ENCODE data around the gene SBNO2.
"Not testable (repeated sequence)": the region's sequence is repeated elsewhere in the genome, so short reads cannot be mapped to it uniquely, and the experiment has no call there.

The SBNO2 gene

DNA sequence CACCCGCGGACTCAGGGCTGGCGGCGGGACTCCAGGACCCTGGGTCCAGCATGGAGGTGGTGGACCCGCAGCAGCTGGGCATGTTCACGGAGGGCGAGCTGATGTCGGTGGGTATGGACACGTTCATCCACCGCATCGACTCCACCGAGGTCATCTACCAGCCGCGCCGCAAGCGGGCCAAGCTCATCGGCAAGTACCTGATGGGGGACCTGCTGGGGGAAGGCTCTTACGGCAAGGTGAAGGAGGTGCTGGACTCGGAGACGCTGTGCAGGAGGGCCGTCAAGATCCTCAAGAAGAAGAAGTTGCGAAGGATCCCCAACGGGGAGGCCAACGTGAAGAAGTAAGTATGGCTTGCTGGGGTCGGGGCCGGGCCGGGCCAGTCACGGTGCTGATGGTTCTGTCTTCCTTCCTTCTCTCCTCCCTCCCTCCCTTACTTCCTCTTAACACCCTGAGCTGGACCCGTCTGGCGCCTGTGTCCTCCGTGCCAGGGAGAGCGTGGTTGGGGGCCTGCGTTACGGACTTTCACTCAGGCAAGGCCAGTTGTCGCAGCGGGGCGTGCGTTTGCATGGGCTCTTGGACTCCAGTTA lies 32.9 kb upstream of the SBNO2 start:
- Histone ChIP-seq H4K20me1 (ENCODE audit: insufficient read depth, low read length, poor library complexity, severe bottlenecking) (peaks cover 50% of the 10 kb centered on the region), H3K27me3 (ENCODE audit: insufficient read depth, low read length, poor library complexity, severe bottlenecking) (no peaks in the 10 kb centered on the region), H3K36me3 (ENCODE audit: insufficient read depth, low read length) (no peaks in the 10 kb centered on the region; the same call in 1 of the 2 replicates), H3K9me3 (ENCODE audit: insufficient read depth, low read depth, low read length) (no peaks in the 10 kb centered on the region), H3F3A (ENCODE audit: low read depth) (peaks cover 6% of the 10 kb centered on the region; the same call in 1 of the 2 replicates), H2AFZ (ENCODE audit: low read length) (no peak overlapping the region), H3K4me3 (ENCODE audit: low read length, poor library complexity, severe bottlenecking) (peak overlapping the region; percentile 94), H3K9me2 (replicated peaks; ENCODE audit: low read depth, low read length) (no peaks in the 10 kb centered on the region), H3K4me1 (ENCODE audit: insufficient read depth, low read length, poor library complexity, severe bottlenecking) (peaks cover 38% of the 10 kb centered on the region), H3K9ac (ENCODE audit: low read depth, low read length, poor library complexity, severe bottlenecking) (peak overlapping the region; percentile 93), H3K79me2 (ENCODE audit: insufficient read depth, low read length) (peaks cover 60% of the 10 kb centered on the region), H3K4me2 (ENCODE audit: low read depth, low read length, poor library complexity, severe bottlenecking) (peak overlapping the region; percentile 93)
- no peak for TF ChIP-seq EZH2phosphoT487 (IDR thresholded peaks at IDR 0.05; ENCODE audit: borderline replicate concordance)
- TF ChIP-seq, protein P1, sequence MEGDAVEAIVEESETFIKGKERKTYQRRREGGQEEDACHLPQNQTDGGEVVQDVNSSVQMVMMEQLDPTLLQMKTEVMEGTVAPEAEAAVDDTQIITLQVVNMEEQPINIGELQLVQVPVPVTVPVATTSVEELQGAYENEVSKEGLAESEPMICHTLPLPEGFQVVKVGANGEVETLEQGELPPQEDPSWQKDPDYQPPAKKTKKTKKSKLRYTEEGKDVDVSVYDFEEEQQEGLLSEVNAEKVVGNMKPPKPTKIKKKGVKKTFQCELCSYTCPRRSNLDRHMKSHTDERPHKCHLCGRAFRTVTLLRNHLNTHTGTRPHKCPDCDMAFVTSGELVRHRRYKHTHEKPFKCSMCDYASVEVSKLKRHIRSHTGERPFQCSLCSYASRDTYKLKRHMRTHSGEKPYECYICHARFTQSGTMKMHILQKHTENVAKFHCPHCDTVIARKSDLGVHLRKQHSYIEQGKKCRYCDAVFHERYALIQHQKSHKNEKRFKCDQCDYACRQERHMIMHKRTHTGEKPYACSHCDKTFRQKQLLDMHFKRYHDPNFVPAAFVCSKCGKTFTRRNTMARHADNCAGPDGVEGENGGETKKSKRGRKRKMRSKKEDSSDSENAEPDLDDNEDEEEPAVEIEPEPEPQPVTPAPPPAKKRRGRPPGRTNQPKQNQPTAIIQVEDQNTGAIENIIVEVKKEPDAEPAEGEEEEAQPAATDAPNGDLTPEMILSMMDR (conservative IDR thresholded peaks at IDR 0.05; ENCODE audit: low read length), result no peak

DNA sequence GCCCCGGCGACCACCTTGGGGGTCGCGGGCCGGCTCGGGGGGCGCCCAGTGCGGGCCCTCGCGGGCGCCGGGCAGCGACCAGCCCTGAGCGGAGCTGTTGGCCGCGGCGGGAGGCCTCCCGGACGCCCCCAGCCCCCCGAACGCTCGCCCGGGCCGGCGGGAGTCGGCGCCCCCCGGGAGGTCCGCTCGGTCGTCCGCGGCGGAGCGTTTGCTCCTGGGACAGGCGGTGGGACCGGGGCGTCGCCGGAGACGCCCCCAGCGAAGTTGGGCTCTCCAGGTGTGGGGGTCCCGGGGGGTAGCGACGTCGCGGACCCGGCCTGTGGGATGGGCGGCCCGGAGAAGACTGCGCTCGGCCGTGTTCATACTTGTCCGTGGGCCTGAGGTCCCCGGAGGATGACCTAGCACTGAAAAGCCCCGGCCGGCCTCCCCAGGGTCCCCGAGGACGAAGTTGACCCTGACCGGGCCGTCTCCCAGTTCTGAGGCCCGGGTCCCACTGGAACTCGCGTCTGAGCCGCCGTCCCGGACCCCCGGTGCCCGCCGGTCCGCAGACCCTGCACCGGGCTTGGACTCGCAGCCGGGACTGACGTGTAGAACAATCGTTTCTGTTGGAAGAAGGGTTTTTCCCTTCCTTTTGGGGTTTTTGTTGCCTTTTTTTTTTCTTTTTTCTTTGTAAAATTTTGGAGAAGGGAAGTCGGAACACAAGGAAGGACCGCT lies 32.2 kb upstream of the SBNO2 start:
- H3K9ac ChIP-seq (ENCODE audit: low read depth, low read length, poor library complexity, severe bottlenecking), result peak overlapping the region; percentile 93
- no peak overlapping the region for H2AFZ ChIP-seq (ENCODE audit: low read length)
- peak overlapping the region; percentile 94 for H3K4me3 ChIP-seq (ENCODE audit: low read length, poor library complexity, severe bottlenecking)
- no peaks in the 10 kb centered on the region for H3K9me3 ChIP-seq (ENCODE audit: insufficient read depth, low read depth, low read length)
- H3K27me3 ChIP-seq (ENCODE audit: insufficient read depth, low read length, poor library complexity, severe bottlenecking), result no peaks in the 10 kb centered on the region
- H3K79me2 ChIP-seq (ENCODE audit: insufficient read depth, low read length), result peaks cover 53% of the 10 kb centered on the region
- H3F3A ChIP-seq (ENCODE audit: low read depth), result peaks cover 6% of the 10 kb centered on the region; the same call in 1 of the 2 replicates
- no peaks in the 10 kb centered on the region for H3K9me2 ChIP-seq (replicated peaks; ENCODE audit: low read depth, low read length)
- no peak for TF ChIP-seq EZH2phosphoT487 (IDR thresholded peaks at IDR 0.05; ENCODE audit: borderline replicate concordance)
- TF ChIP-seq, protein P1 (conservative IDR thresholded peaks at IDR 0.05; ENCODE audit: low read length), result no peak
- H4K20me1 ChIP-seq (ENCODE audit: insufficient read depth, low read length, poor library complexity, severe bottlenecking), result peaks cover 44% of the 10 kb centered on the region
- peak overlapping the region; percentile 93 for H3K4me2 ChIP-seq (ENCODE audit: low read depth, low read length, poor library complexity, severe bottlenecking)
- H3K36me3 ChIP-seq (ENCODE audit: insufficient read depth, low read length), result no peaks in the 10 kb centered on the region; the same call in 1 of the 2 replicates
- peaks cover 32% of the 10 kb centered on the region for H3K4me1 ChIP-seq (ENCODE audit: insufficient read depth, low read length, poor library complexity, severe bottlenecking)

GRCh38 chr19:1205114-1206099 lies 31.3 kb upstream of the SBNO2 start, which contains the start of gene STK11:
TSS of gene STK11 (plus strand) at chr19:1205778. CDS start at chr19:1206914, 1,136 bp downstream.
- Histone ChIP-seq H3F3A (ENCODE audit: low read depth) (peaks cover 6% of the 10 kb centered on the region; the same call in 1 of the 2 replicates), H3K9me3 (ENCODE audit: insufficient read depth, low read depth, low read length) (no peaks in the 10 kb centered on the region), H3K27me3 (ENCODE audit: insufficient read depth, low read length, poor library complexity, severe bottlenecking) (no peaks in the 10 kb centered on the region), H3K4me3 (ENCODE audit: low read length, poor library complexity, severe bottlenecking) (peak within 1 kb of the TSS; percentile 94), H3K9ac (ENCODE audit: low read depth, low read length, poor library complexity, severe bottlenecking) (peak within 1 kb of the TSS; percentile 93), H3K36me3 (ENCODE audit: insufficient read depth, low read length) (no peaks in the 10 kb centered on the region; the same call in 1 of the 2 replicates), H3K9me2 (replicated peaks; ENCODE audit: low read depth, low read length) (no peaks in the 10 kb centered on the region), H3K4me1 (ENCODE audit: insufficient read depth, low read length, poor library complexity, severe bottlenecking) (peaks cover 29% of the 10 kb centered on the region), H3K79me2 (ENCODE audit: insufficient read depth, low read length) (peaks cover 44% of the 10 kb centered on the region), H4K20me1 (ENCODE audit: insufficient read depth, low read length, poor library complexity, severe bottlenecking) (peaks cover 39% of the 10 kb centered on the region), H3K4me2 (ENCODE audit: low read depth, low read length, poor library complexity, severe bottlenecking) (peak within 1 kb of the TSS; percentile 93), H2AFZ (ENCODE audit: low read length) (peak within 1 kb of the TSS; percentile 62)
- no peak for TF ChIP-seq EZH2phosphoT487 (IDR thresholded peaks at IDR 0.05; ENCODE audit: borderline replicate concordance)
- TF ChIP-seq, protein P1 (conservative IDR thresholded peaks at IDR 0.05; ENCODE audit: low read length), result no peak

DNA sequence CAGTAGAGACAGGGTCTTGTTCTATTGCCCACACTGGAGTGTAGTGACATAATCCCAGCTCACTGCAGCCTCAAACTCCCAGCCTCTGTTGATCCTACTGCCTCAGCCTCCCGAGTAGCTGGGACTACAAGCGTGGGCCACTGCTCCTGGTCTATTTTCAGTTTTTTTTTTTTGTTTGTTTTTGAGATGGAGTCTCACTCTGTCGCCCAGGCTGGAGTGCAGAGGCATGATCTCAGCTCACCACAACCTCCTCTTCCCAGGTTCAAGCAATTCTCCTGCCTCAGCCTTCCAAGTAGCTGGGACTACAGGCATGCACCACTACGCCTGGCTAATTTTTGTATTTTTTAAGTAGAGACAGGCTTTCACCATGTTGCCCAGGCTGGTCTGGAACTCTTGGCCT lies 26.5 kb upstream of the SBNO2 start:
- H3K36me3 ChIP-seq (ENCODE audit: insufficient read depth, low read length); H3K9me3 ChIP-seq (ENCODE audit: insufficient read depth, low read depth, low read length); H3F3A ChIP-seq (ENCODE audit: low read depth); H3K4me2 ChIP-seq (ENCODE audit: low read depth, low read length, poor library complexity, severe bottlenecking); H3K27me3 ChIP-seq (ENCODE audit: insufficient read depth, low read length, poor library complexity, severe bottlenecking); H2AFZ ChIP-seq (ENCODE audit: low read length); H3K9me2 ChIP-seq (replicated peaks; ENCODE audit: low read depth, low read length); H4K20me1 ChIP-seq (ENCODE audit: insufficient read depth, low read length, poor library complexity, severe bottlenecking); H3K79me2 ChIP-seq (ENCODE audit: insufficient read depth, low read length); H3K4me3 ChIP-seq (ENCODE audit: low read length, poor library complexity, severe bottlenecking); H3K9ac ChIP-seq (ENCODE audit: low read depth, low read length, poor library complexity, severe bottlenecking): not testable (repeated sequence)
- H3K4me1 ChIP-seq (ENCODE audit: insufficient read depth, low read length, poor library complexity, severe bottlenecking), result peaks cover 16% of the 10 kb centered on the region

Data from Loucy (cell line).